ENCODE data around the gene ZBED4. TPM values are rescaled to one million over a fixed set of nuclear protein-coding genes. Genes with fewer than 3 reads are reported as not detected.

Gene ZBED4
- total and polyA plus RNA-seq, 4 donors: 2.1 to 10.3 (median 4.8) TPM

DNA sequence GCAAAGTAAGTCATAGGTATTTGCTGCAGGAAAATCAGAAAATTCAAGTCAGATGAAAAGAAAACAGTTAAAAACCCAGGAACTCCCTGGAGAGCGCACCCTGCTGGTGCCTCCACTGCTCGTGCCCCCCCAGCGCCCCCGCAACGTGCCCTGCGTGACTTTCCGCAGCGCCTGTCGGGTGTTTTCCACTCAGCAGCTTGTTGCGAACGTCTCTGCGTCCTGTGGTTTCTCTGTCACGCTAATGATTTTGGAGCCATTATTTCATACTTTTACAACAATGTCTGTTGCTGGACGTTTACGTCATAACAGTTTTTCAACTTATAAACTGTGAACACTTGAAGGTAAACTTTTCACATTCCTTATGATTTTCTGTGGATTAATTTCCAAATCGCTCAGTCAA, 69.8 kb downstream of the ZBED4 start:
- WGBS: 76% methylated on average over 16 of the region's 16 CpGs
- DNase-seq (ENCODE audit: low spot score): no peak
- Histone ChIP-seq H3K9me3 (ENCODE audit: control insufficient read depth in 4 of 4, low read length in 3 of 4) (no peaks in the 10 kb centered on the region), H3K4me3 (ENCODE audit: low read depth in 1 of 3, low read length in 3 of 3) (no peak overlapping the region), H3K27ac (ENCODE audit: low read depth in 1 of 2, low read length in 2 of 2) (no peak overlapping the region), H3K9ac (ENCODE audit: low read depth in 1 of 2, low read length in 2 of 2) (no peak overlapping the region), H3K36me3 (ENCODE audit: control insufficient read depth in 4 of 4, insufficient read depth in 3 of 4, low read depth in 1 of 4, low read length in 3 of 4) (peaks cover 6 to 24% (median 14%) of the 10 kb centered on the region in 4 donors), H3K27me3 (ENCODE audit: control insufficient read depth in 4 of 4, insufficient read depth in 4 of 4, low read length in 3 of 4) (no peaks in the 10 kb centered on the region), H3K4me1 (ENCODE audit: control insufficient read depth in 4 of 4, insufficient read depth in 4 of 4, low read length in 3 of 4) (peaks cover 0 to 10% (median 7%) of the 10 kb centered on the region in 4 donors)
- TF ChIP-seq RAD21 (IDR thresholded peaks at IDR 0.05) (no peak), FOXA1 (IDR thresholded peaks at IDR 0.05) (no peak), NR2F2 (IDR thresholded peaks at IDR 0.05) (no peak), ATF3 (IDR thresholded peaks at IDR 0.05) (no peak), ZBTB33 (IDR thresholded peaks at IDR 0.05) (no peak), RXRA (IDR thresholded peaks at IDR 0.05) (no peak), EGR1 (IDR thresholded peaks at IDR 0.05; ENCODE audit: low read depth in 2 of 2) (no peak), SP1 (IDR thresholded peaks at IDR 0.05) (no peak), GABPA (IDR thresholded peaks at IDR 0.05 in 1 of 2, conservative IDR thresholded peaks at IDR 0.05 in 1 of 2) (no peak)
- TF ChIP-seq, protein P1, sequence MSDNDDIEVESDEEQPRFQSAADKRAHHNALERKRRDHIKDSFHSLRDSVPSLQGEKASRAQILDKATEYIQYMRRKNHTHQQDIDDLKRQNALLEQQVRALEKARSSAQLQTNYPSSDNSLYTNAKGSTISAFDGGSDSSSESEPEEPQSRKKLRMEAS (IDR thresholded peaks at IDR 0.05): no peak
- TF ChIP-seq, protein P2, sequence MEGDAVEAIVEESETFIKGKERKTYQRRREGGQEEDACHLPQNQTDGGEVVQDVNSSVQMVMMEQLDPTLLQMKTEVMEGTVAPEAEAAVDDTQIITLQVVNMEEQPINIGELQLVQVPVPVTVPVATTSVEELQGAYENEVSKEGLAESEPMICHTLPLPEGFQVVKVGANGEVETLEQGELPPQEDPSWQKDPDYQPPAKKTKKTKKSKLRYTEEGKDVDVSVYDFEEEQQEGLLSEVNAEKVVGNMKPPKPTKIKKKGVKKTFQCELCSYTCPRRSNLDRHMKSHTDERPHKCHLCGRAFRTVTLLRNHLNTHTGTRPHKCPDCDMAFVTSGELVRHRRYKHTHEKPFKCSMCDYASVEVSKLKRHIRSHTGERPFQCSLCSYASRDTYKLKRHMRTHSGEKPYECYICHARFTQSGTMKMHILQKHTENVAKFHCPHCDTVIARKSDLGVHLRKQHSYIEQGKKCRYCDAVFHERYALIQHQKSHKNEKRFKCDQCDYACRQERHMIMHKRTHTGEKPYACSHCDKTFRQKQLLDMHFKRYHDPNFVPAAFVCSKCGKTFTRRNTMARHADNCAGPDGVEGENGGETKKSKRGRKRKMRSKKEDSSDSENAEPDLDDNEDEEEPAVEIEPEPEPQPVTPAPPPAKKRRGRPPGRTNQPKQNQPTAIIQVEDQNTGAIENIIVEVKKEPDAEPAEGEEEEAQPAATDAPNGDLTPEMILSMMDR (IDR thresholded peaks at IDR 0.05; ENCODE audit: low read depth, low read length, missing input control): no peak

GRCh38 chr22:49924113-49924833, 70.6 kb downstream of the ZBED4 start:
- Histone ChIP-seq H3K4me3 (ENCODE audit: low read depth in 1 of 3, low read length in 3 of 3) (no peak overlapping the region), H3K36me3 (ENCODE audit: control insufficient read depth in 4 of 4, insufficient read depth in 3 of 4, low read depth in 1 of 4, low read length in 3 of 4) (peaks cover 6 to 24% (median 14%) of the 10 kb centered on the region in 4 donors), H3K27me3 (ENCODE audit: control insufficient read depth in 4 of 4, insufficient read depth in 4 of 4, low read length in 3 of 4) (no peaks in the 10 kb centered on the region), H3K4me1 (ENCODE audit: control insufficient read depth in 4 of 4, insufficient read depth in 4 of 4, low read length in 3 of 4) (peaks cover under 1 to 4% (median 3%) of the 10 kb centered on the region in 4 donors), H3K9ac (ENCODE audit: low read depth in 1 of 2, low read length in 2 of 2) (no peak overlapping the region), H3K9me3 (ENCODE audit: control insufficient read depth in 4 of 4, low read length in 3 of 4) (no peaks in the 10 kb centered on the region), H3K27ac (ENCODE audit: low read depth in 1 of 2, low read length in 2 of 2) (no peak overlapping the region)
- no peak for DNase-seq (ENCODE audit: low spot score)
- 97% methylated on average over 31 of the region's 31 CpGs for WGBS
- TF ChIP-seq, protein P1 (IDR thresholded peaks at IDR 0.05): no peak
- TF ChIP-seq RAD21 (IDR thresholded peaks at IDR 0.05) (no peak), REST (IDR thresholded peaks at IDR 0.05) (no peak), TAF1 (conservative IDR thresholded peaks at IDR 0.05) (no peak), YY1 (IDR thresholded peaks at IDR 0.05) (no peak), HNF4G (IDR thresholded peaks at IDR 0.05) (no peak), NR2F2 (IDR thresholded peaks at IDR 0.05) (no peak), ZBTB33 (IDR thresholded peaks at IDR 0.05) (no peak), JUND (IDR thresholded peaks at IDR 0.05) (no peak), SP1 (IDR thresholded peaks at IDR 0.05) (no peak), RXRA (IDR thresholded peaks at IDR 0.05) (no peak), GABPA (IDR thresholded peaks at IDR 0.05 in 1 of 2, conservative IDR thresholded peaks at IDR 0.05 in 1 of 2) (no peak), ATF3 (IDR thresholded peaks at IDR 0.05) (no peak), HNF4A (conservative IDR thresholded peaks at IDR 0.05) (no peak)
- TF ChIP-seq, protein P2 (IDR thresholded peaks at IDR 0.05; ENCODE audit: low read depth, low read length, missing input control): no peak
